WTC11 (cell line): ENCODE data around the gene RPRD1A. TPM values are rescaled to one million over a fixed set of nuclear protein-coding genes. Genes with fewer than 3 reads are reported as not detected.
A peak's percentile ranks its signal among the peaks of the same experiment; 100 is the strongest.

Source experiments
- ATAC-seq: fragments of 200-7000 bp; cut with Tn5 transposase; 2 replicates; pipeline ENCODE4 v1.10.0; 2021; ENCODE audit warnings: mild to moderate bottlenecking, moderate library complexity
- CTCF ChIA-PET: fragments of 300-600 bp; sonication (Branson Sonifier 250); formaldehyde crosslinking; loops from one replicate; lab custom pipeline; 2021; ENCODE audit warnings: antibody characterized with exemption; lab: Charles Lee
- POLR2A ChIA-PET: fragments of 350-600 bp; sonication (Branson Sonifier 250); formaldehyde crosslinking; loops from one replicate; lab custom pipeline; 2021; ENCODE audit warnings: antibody characterized with exemption; lab: Charles Lee
- DNase-seq: peaks from one replicate; pipeline ENCODE4 v3.0.0; 2021; ENCODE audit warnings: low spot score
- H3K27ac Mint-ChIP-seq: 2 replicates; pipeline ENCODE4 v1.8.0; 2021; ENCODE audit warnings: mixed read lengths
- H3K27me3 Mint-ChIP-seq: 2 replicates; pipeline ENCODE4 v1.8.0; 2021; ENCODE audit warnings: low read depth, mild to moderate bottlenecking, moderate library complexity, mixed read lengths
- H3K36me3 Mint-ChIP-seq: 2 replicates; pipeline ENCODE4 v1.8.0; 2021; ENCODE audit warnings: mixed read lengths
- H3K4me1 Mint-ChIP-seq: 2 replicates; pipeline ENCODE4 v1.8.0; 2022; ENCODE audit warnings: mixed read lengths
- H3K4me3 Mint-ChIP-seq: 2 replicates; pipeline ENCODE4 v1.8.0; 2021; ENCODE audit warnings: mild to moderate bottlenecking, moderate library complexity, mixed read lengths
- H3K9me3 Mint-ChIP-seq: 2 replicates; pipeline ENCODE4 v1.8.0; 2021; ENCODE audit warnings: mixed read lengths
- AR ChIP-seq: fragments of 250-450 bp; sonication (Bioruptor Pico); IDR thresholded peaks from 2 replicates; pipeline ENCODE4 v1.9.0; 2021; ENCODE audit warnings: mild to moderate bottlenecking
- ATF1 ChIP-seq: sonication (generic); formaldehyde crosslinking; IDR thresholded peaks from 2 replicates; pipeline ENCODE4 v1.8.1; 2023; ENCODE audit warnings: mild to moderate bottlenecking, moderate library complexity, missing genetic modification reagents
- ATF2 ChIP-seq: sonication (generic); formaldehyde crosslinking; IDR thresholded peaks from 2 replicates; pipeline ENCODE4 v1.8.1; 2022; ENCODE audit warnings: low read depth, missing genetic modification reagents, borderline replicate concordance
- ATF3 ChIP-seq: sonication (generic); formaldehyde crosslinking; conservative IDR thresholded peaks from 2 replicates; pipeline ENCODE4 v1.8.1; 2022; ENCODE audit warnings: mild to moderate bottlenecking, missing genetic modification reagents
- CDX4 ChIP-seq: fragments of 250-450 bp; sonication (Bioruptor Pico); IDR thresholded peaks from 2 replicates; pipeline ENCODE4 v1.9.0; 2021; ENCODE audit warnings: moderate library complexity, mild to moderate bottlenecking, inconsistent platforms, borderline replicate concordance
- CREM ChIP-seq: sonication (generic); formaldehyde crosslinking; IDR thresholded peaks from 2 replicates; pipeline ENCODE4 v1.8.1; 2022; ENCODE audit warnings: mild to moderate bottlenecking, missing genetic modification reagents, moderate library complexity
- GABPB1 ChIP-seq: sonication (generic); formaldehyde crosslinking; IDR thresholded peaks from 2 replicates; pipeline ENCODE4 v1.8.1; 2023; ENCODE audit warnings: mild to moderate bottlenecking, missing genetic modification reagents
- IRF1 ChIP-seq: sonication (generic); formaldehyde crosslinking; IDR thresholded peaks from 2 replicates; pipeline ENCODE4 v1.8.0; 2023; ENCODE audit warnings: missing genetic modification reagents
- NR2C2 ChIP-seq: sonication (generic); formaldehyde crosslinking; IDR thresholded peaks from 2 replicates; pipeline ENCODE4 v1.8.0; 2022; ENCODE audit warnings: mild to moderate bottlenecking, missing genetic modification reagents
- PRRX2 ChIP-seq: fragments of 250-450 bp; sonication (Bioruptor Pico); IDR thresholded peaks from 2 replicates; pipeline ENCODE4 v1.8.0; 2021; ENCODE audit warnings: mild to moderate bottlenecking
- RORB ChIP-seq: fragments of 250-450 bp; sonication (Bioruptor Pico); IDR thresholded peaks from 2 replicates; pipeline ENCODE4 v1.9.0; 2021; ENCODE audit warnings: mild to moderate bottlenecking
- SOX15 ChIP-seq: fragments of 250-450 bp; sonication (Bioruptor Pico); IDR thresholded peaks from 2 replicates; pipeline ENCODE4 v1.9.0; 2021; ENCODE audit warnings: mild to moderate bottlenecking
- STAT6 ChIP-seq: sonication (generic); formaldehyde crosslinking; conservative IDR thresholded peaks from 2 replicates; pipeline ENCODE4 v1.8.1; 2023; ENCODE audit warnings: mild to moderate bottlenecking, low read depth, missing genetic modification reagents, moderate library complexity
- TCF7 ChIP-seq: sonication (generic); formaldehyde crosslinking; IDR thresholded peaks from 2 replicates; pipeline ENCODE4 v1.8.0; 2022; ENCODE audit warnings: mild to moderate bottlenecking, low read depth, missing genetic modification reagents, moderate library complexity
- TEAD1 ChIP-seq: sonication (generic); formaldehyde crosslinking; IDR thresholded peaks from 2 replicates; pipeline ENCODE4 v1.8.0; 2022; ENCODE audit warnings: mild to moderate bottlenecking, missing genetic modification reagents
- ZBTB21 ChIP-seq: sonication (generic); formaldehyde crosslinking; IDR thresholded peaks from 2 replicates; pipeline ENCODE4 v1.8.1; 2023; ENCODE audit warnings: mild to moderate bottlenecking, missing genetic modification reagents, borderline replicate concordance
- ZMAT4 ChIP-seq: fragments of 250-450 bp; sonication (Bioruptor Pico); IDR thresholded peaks from 2 replicates; pipeline ENCODE4 v1.9.0; 2021; ENCODE audit warnings: mild to moderate bottlenecking
- ZNF121 ChIP-seq: sonication (generic); formaldehyde crosslinking; IDR thresholded peaks from 2 replicates; pipeline ENCODE4 v1.8.0; 2023; ENCODE audit warnings: missing genetic modification reagents
- ZNF138 ChIP-seq: sonication (generic); formaldehyde crosslinking; conservative IDR thresholded peaks from 2 replicates; pipeline ENCODE4 v1.8.1; 2022; ENCODE audit warnings: mild to moderate bottlenecking, moderate library complexity, missing genetic modification reagents
- ZNF219 ChIP-seq: sonication (generic); formaldehyde crosslinking; IDR thresholded peaks from 2 replicates; pipeline ENCODE4 v1.8.0; 2023; ENCODE audit warnings: missing genetic modification reagents, mild to moderate bottlenecking, borderline replicate concordance
- total RNA-seq: library from RNA; stranded (reverse); gene quantifications from 3 replicates; pipeline ENCODE4 v1.2.3, GENCODE V29; 2021

Gene RPRD1A
- total RNA-seq, 1 experiment from 2014 or later = 115 TPM

GRCh38 chr18:35971661-35972196 lies 95.6 kb downstream of the RPRD1A start:
- ChIA-PET CTCF (interaction anchor here (0.6 to 2.0 kb wide), 5 partner anchors 21 to 667 kb away, joined by 3 to 15 read pairs (median 4); no protein-coding TSS in a partner anchor), POLR2A (interaction anchor here (0.5 to 1.1 kb wide), 8 partner anchors 10 to 217 kb away, joined by 3 read pairs; partner anchors contain the start of gene SLC39A6)
- ATAC-seq (peak; percentile 10), DNase-seq (no peak)
- peak overlapping the region; percentile 95 for H3K27ac Mint-ChIP-seq
- H3K27me3 Mint-ChIP-seq = peaks cover 5% of the 10 kb centered on the region
- H3K4me1 Mint-ChIP-seq = peaks cover 21% of the 10 kb centered on the region
- H3K36me3 Mint-ChIP-seq = peaks cover 36% of the 10 kb centered on the region
- peaks cover 13% of the 10 kb centered on the region for H3K9me3 Mint-ChIP-seq
- peak overlapping the region; percentile 98 for H3K4me3 Mint-ChIP-seq
- TF ChIP-seq ZNF121 (CRISPR knock-in tag) = no peak
- peak; percentile 8; the same call in 1 of the 2 replicates for TF ChIP-seq IRF1

- Mint-ChIP-seq H3K4me1 (peaks cover 21% of the 10 kb centered on the region), H3K27me3 (peaks cover 5% of the 10 kb centered on the region), H3K27ac (no peak overlapping the region), H3K9me3 (peaks cover 16% of the 10 kb centered on the region)
- POLR2A ChIA-PET = no interaction called here
- DNase-seq (no peak), ATAC-seq (no peak)
- TF ChIP-seq CREM = no peak
- no peak for TF ChIP-seq PRRX2
- TF ChIP-seq ZNF138 = no peak
- no peak for TF ChIP-seq SOX15 (CRISPR knock-in tag)
- no peak for TF ChIP-seq RORB (CRISPR knock-in tag)
- no peak for TF ChIP-seq TEAD1 (CRISPR knock-in tag)
- no peak for TF ChIP-seq ATF1 (CRISPR knock-in tag)
- no peak for TF ChIP-seq STAT6 (CRISPR knock-in tag)
- no peak for TF ChIP-seq ATF3 (CRISPR knock-in tag)
- TF ChIP-seq AR (CRISPR knock-in tag) = no peak
- no peak for TF ChIP-seq ZMAT4 (CRISPR knock-in tag)
- no peak for TF ChIP-seq ATF2 (CRISPR knock-in tag)
- TF ChIP-seq GABPB1 (CRISPR knock-in tag) = no peak
- TF ChIP-seq NR2C2 (CRISPR knock-in tag) = no peak
- no peak for TF ChIP-seq TCF7 (CRISPR knock-in tag)
- no peak for TF ChIP-seq ZNF219 (CRISPR knock-in tag)
- no peak for TF ChIP-seq ZBTB21
- no peak for TF ChIP-seq CDX4 (CRISPR knock-in tag)
- TF ChIP-seq, all 79 proteins: peak for 0
- CTCF ChIA-PET = no interaction called here
- Mint-ChIP-seq H3K36me3 (peaks cover 18% of the 10 kb centered on the region), H3K4me3 (no peak overlapping the region)
These were observed 97.7 kb downstream of the RPRD1A start for GRCh38 chr18:35969676-35970075.
